SK-N-SH (cell line): ENCODE data around the gene EFCAB12. TPM values are rescaled to one million over a fixed set of nuclear protein-coding genes. Genes with fewer than 3 reads are reported as not detected.

ENCODE experiments used
- CTCF ChIA-PET: fragments of 300-600, 350-600 bp; formaldehyde crosslinking; extraction: SDS; loops from one replicate; lab custom pipeline; 2021; lab: Yijun Ruan, JAX
- POLR2A ChIA-PET: fragments of 350-600 bp; sonication (Branson Sonifier 250); formaldehyde crosslinking; extraction: SDS; loops from one replicate; lab custom pipeline; 2020; ENCODE audit warnings: antibody characterized with exemption, inconsistent platforms; lab: Yijun Ruan, JAX
- DNase-seq: peaks from one replicate; pipeline ENCODE4 v3.0.0; 2012
- H2AFZ ChIP-seq: fragments of 200-600 bp; sonication (generic); 2 replicates; pipeline ENCODE4 v1.8.1; 2016; ENCODE audit warnings: antibody characterized with exemption, mild to moderate bottlenecking, low read depth
- H3F3A ChIP-seq: fragments of 200-600 bp; sonication (generic); replicated peaks from 2 replicates; pipeline ENCODE3; 2016; ENCODE audit warnings: antibody characterized with exemption, mild to moderate bottlenecking; ENCODE audit not compliant: insufficient read depth
- H3K27ac ChIP-seq, 2 experiments: fragments of 200-500 bp in 1 of 2; fragments of 200-600 bp in 1 of 2; sonication (Bioruptor generic) in 1 of 2; sonication (generic), shearing (Covaris generic) in 1 of 2; 2 replicates each; pipeline versions ENCODE4 v1.5.1 to v1.6.1; 2014 to 2016; ENCODE audit warnings: low read depth in 2 of 2, inconsistent platforms in 1 of 2, low read length in 1 of 2, mild to moderate bottlenecking in 1 of 2, mixed read lengths in 1 of 2
- H3K27me3 ChIP-seq: fragments of 200-600 bp; sonication (generic), shearing (Covaris generic); 2 replicates; pipeline ENCODE4 v1.6.1; 2016; ENCODE audit warnings: mixed run types; ENCODE audit not compliant: insufficient read depth
- H3K36me3 ChIP-seq, 2 experiments: fragments of 200-500 bp in 1 of 2; fragments of 200-600 bp in 1 of 2; sonication (Bioruptor generic) in 1 of 2; sonication (generic) in 1 of 2; replicated peaks in 1 of 2; 2 replicates each; pipeline versions ENCODE3 to v1.5.1; 2014 to 2016; ENCODE audit warnings: low read length in 1 of 2, mild to moderate bottlenecking in 1 of 2; ENCODE audit not compliant: insufficient read depth in 2 of 2, control insufficient read depth in 1 of 2
- H3K4me1 ChIP-seq, 2 experiments: fragments of 200-500 bp in 1 of 2; fragments of 200-600 bp in 1 of 2; sonication (Bioruptor generic) in 1 of 2; sonication (generic), shearing (Covaris generic) in 1 of 2; 2 replicates each; pipeline versions ENCODE4 v1.5.1 to v1.6.1; 2014 to 2016; ENCODE audit warnings: low read depth in 1 of 2, low read length in 1 of 2, mixed run types in 1 of 2; ENCODE audit not compliant: insufficient read depth in 2 of 2, control insufficient read depth in 1 of 2
- H3K4me2 ChIP-seq: fragments of 200-600 bp; sonication (generic), shearing (Covaris generic); 2 replicates; pipeline ENCODE4 v1.6.1; 2017; ENCODE audit warnings: mixed run types
- H3K4me3 ChIP-seq, 2 experiments: fragments of 200-500 bp in 1 of 2; fragments of 200-600 bp in 1 of 2; sonication (Bioruptor generic) in 1 of 2; sonication (generic), shearing (Covaris generic) in 1 of 2; 2 replicates each; pipeline versions ENCODE4 v1.5.1 to v1.8.1; 2014 to 2016; ENCODE audit warnings: low read depth in 2 of 2, inconsistent platforms in 1 of 2, low read length in 1 of 2, mild to moderate bottlenecking in 1 of 2, mixed read lengths in 1 of 2, moderate library complexity in 1 of 2
- H3K79me2 ChIP-seq: fragments of 200-600 bp; sonication (generic); 2 replicates; pipeline ENCODE4 v1.8.1; 2017; ENCODE audit warnings: mild to moderate bottlenecking; ENCODE audit not compliant: insufficient read depth
- H3K9ac ChIP-seq: fragments of 200-600 bp; sonication (generic); 2 replicates; pipeline ENCODE4 v1.6.1; 2017; ENCODE audit warnings: mixed run types
- H3K9me2 ChIP-seq: fragments of 200-600 bp; sonication (generic); 2 replicates; pipeline ENCODE4 v1.6.1; 2017; ENCODE audit warnings: mixed run types
- H3K9me3 ChIP-seq: fragments of 200-600 bp; sonication (generic); 2 replicates; pipeline ENCODE4 v1.6.1; 2017; ENCODE audit warnings: mixed run types, mild to moderate bottlenecking, moderate library complexity
- H4K20me1 ChIP-seq: fragments of 200-600 bp; sonication (generic); 2 replicates; pipeline ENCODE4 v1.6.1; 2017; ENCODE audit warnings: mild to moderate bottlenecking, mixed run types; ENCODE audit not compliant: insufficient read depth
- CHD2 ChIP-seq: fragments of 150-350 bp; IDR thresholded peaks from 2 replicates; pipeline ENCODE4 v1.6.1; 2018; ENCODE audit warnings: low read length; ENCODE audit not compliant: partially characterized antibody
- EP300 ChIP-seq, 2 experiments: IDR thresholded peaks; 2 replicates each; pipeline versions ENCODE4 v1.4.0 to v1.6.1; 2012; ENCODE audit warnings: borderline replicate concordance in 1 of 2, low read depth in 1 of 2, low read length in 1 of 2
- FOXJ3 ChIP-seq: sonication (generic); formaldehyde crosslinking; IDR thresholded peaks from 2 replicates; pipeline ENCODE4 v1.5.1; 2020; ENCODE audit warnings: mild to moderate bottlenecking, missing genetic modification reagents
- JUND ChIP-seq: IDR thresholded peaks from 2 replicates; pipeline ENCODE4 v1.4.0; 2012
- MAX ChIP-seq: IDR thresholded peaks from 2 replicates; pipeline ENCODE4 v1.4.0; 2012; ENCODE audit warnings: low read depth
- POLR2AphosphoS5 ChIP-seq: IDR thresholded peaks from 2 replicates; pipeline ENCODE4 v1.6.1; 2012; ENCODE audit warnings: low read depth, low read length
- SIN3A ChIP-seq: IDR thresholded peaks from 2 replicates; pipeline ENCODE4 v1.6.1; 2012; ENCODE audit warnings: low read depth, mild to moderate bottlenecking, low read length, moderate library complexity, borderline replicate concordance
- TAF1 ChIP-seq: IDR thresholded peaks from 2 replicates; pipeline ENCODE4 v1.6.1; 2012; ENCODE audit warnings: low read depth, mild to moderate bottlenecking, low read length, moderate library complexity, borderline replicate concordance
- TCF12 ChIP-seq: IDR thresholded peaks from 2 replicates; pipeline ENCODE4 v1.4.0; 2012
- TEAD4 ChIP-seq: IDR thresholded peaks from 2 replicates; pipeline ENCODE4 v1.4.0; 2012; ENCODE audit warnings: mild to moderate bottlenecking, borderline replicate concordance; ENCODE audit not compliant: insufficient read depth
- YY1 ChIP-seq: IDR thresholded peaks from 2 replicates; pipeline ENCODE4 v1.4.0; 2012; ENCODE audit warnings: low read depth, mild to moderate bottlenecking
- WGBS: methylation state at CpG from one replicate; pipeline ENCODE4 v1.1.6; 2017; ENCODE audit warnings: low lambda C conversion rate; 5-methylcytosine and 5-hydroxymethylcytosine counted together
- polyA plus RNA-seq, 3 experiments: library from polyadenylated mRNA; depleted of rRNA; stranded (reverse); fragments of >200 nt; gene quantifications; 2 replicates each; pipeline ENCODE4 v1.2.3, GENCODE V29; 2012
- TF ChIP-seq, protein P1 (sequence below): IDR thresholded peaks from 2 replicates; pipeline ENCODE4 v1.6.1; 2012; ENCODE audit warnings: mild to moderate bottlenecking, low read depth, low read length, moderate library complexity

EFCAB12 gene
- polyA plus RNA-seq, 1 of the 3 experiments (the other 2 are of a cell fraction): 0.38 TPM

- TF ChIP-seq SIN3A (0 out of 2 replicates have a peak, but pooled peaks have one; percentile 85), POLR2AphosphoS5 (peak; percentile 64), MAX (no peak; the same call in 1 of the 2 replicates), YY1 (peak; percentile 88), TCF12 (no peak), FOXJ3 (no peak)
Observed at GRCh38 chr3:129439817-129440617, 11.6 kb upstream of the EFCAB12 start, which contains the start of the genes IFT122 and MBD4 (continued).

DNA sequence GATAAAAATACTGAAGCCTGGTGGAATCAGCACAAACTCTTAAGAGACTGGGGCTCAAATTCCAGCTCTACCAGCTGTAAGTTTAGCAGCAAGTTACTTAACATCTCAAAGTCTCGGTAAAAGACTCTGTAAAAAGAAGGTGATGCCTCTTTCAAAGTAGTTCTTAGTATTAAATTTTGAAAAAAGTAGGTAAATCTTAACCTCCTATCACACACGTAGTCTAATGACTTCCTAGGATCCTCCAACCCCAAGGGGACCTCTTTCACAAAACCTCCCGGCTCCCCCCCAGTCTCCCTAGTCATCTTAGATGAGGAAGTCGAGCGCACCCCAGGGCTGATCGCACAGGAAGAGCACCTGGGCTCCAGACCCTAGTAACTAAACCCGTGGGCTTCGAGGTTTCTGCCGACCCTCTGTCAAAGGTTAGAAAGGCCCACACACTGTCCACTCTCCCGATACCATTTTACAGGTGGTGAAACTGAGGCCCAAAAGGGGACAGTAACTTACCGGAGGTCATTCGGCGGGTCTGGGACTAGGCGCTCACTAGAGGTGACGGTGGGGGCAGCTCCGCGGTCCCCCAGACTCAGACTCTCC is 10.9 kb upstream of the EFCAB12 start:
- Histone ChIP-seq H3K79me2 (peaks cover 59% of the 10 kb centered on the region), H3K27ac (peak overlapping the region; percentile 65 to 82; a peak in 3 of 4 replicates), H3K4me2 (peak overlapping the region; percentile 80), H3K4me3 (peak overlapping the region; percentile 82 to 93), H3K9ac (peak overlapping the region; percentile 92), H3K27me3 (no peaks in the 10 kb centered on the region), H4K20me1 (no peaks in the 10 kb centered on the region), H2AFZ (peak overlapping the region; percentile 90), H3F3A (peaks cover 13% of the 10 kb centered on the region), H3K4me1 (peaks cover 19 to 31% of the 10 kb centered on the region in 2 experiments; a peak in 3 of 4 replicates), H3K9me2 (no peaks in the 10 kb centered on the region), H3K36me3 (peaks cover 36 to 39% of the 10 kb centered on the region in 2 experiments), H3K9me3 (no peaks in the 10 kb centered on the region)
- TF ChIP-seq TEAD4 (no peak), TAF1 (no peak), EP300 (IDR thresholded peaks at IDR 0.05; ENCODE audit: borderline replicate concordance in 1 of 2, low read depth in 1 of 2, low read length in 1 of 2) (no peak), CHD2 (no peak), JUND (no peak)
- TF ChIP-seq, protein P1, sequence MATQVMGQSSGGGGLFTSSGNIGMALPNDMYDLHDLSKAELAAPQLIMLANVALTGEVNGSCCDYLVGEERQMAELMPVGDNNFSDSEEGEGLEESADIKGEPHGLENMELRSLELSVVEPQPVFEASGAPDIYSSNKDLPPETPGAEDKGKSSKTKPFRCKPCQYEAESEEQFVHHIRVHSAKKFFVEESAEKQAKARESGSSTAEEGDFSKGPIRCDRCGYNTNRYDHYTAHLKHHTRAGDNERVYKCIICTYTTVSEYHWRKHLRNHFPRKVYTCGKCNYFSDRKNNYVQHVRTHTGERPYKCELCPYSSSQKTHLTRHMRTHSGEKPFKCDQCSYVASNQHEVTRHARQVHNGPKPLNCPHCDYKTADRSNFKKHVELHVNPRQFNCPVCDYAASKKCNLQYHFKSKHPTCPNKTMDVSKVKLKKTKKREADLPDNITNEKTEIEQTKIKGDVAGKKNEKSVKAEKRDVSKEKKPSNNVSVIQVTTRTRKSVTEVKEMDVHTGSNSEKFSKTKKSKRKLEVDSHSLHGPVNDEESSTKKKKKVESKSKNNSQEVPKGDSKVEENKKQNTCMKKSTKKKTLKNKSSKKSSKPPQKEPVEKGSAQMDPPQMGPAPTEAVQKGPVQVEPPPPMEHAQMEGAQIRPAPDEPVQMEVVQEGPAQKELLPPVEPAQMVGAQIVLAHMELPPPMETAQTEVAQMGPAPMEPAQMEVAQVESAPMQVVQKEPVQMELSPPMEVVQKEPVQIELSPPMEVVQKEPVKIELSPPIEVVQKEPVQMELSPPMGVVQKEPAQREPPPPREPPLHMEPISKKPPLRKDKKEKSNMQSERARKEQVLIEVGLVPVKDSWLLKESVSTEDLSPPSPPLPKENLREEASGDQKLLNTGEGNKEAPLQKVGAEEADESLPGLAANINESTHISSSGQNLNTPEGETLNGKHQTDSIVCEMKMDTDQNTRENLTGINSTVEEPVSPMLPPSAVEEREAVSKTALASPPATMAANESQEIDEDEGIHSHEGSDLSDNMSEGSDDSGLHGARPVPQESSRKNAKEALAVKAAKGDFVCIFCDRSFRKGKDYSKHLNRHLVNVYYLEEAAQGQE: no peak
- POLR2A ChIA-PET: interaction anchor here (0.7 to 2.3 kb wide), 5 partner anchors 8 to 162 kb away, joined by 3 to 12 read pairs (median 3); partner anchors contain the start of gene EFCAB12
- DNase-seq: no peak
- CTCF ChIA-PET: interaction anchor here (1.0 kb wide), 1 partner anchor 122 kb away, joined by 3 read pairs; a partner anchor contains a TSS
- whole genome bisulfite sequencing: under 1% methylated on average over 10 of the region's 17 CpGs
